ENCODE results near the gene CELSR1. TPM values are rescaled to one million over a fixed set of nuclear protein-coding genes. Genes with fewer than 3 reads are reported as not detected.
A peak's percentile ranks its signal among the peaks of the same experiment; 100 is the strongest.

Gene CELSR1
- total and polyA plus RNA-seq, 2 donors (not counting 1 experiment from before 2014, with no cell fraction given), result 30.2 to 34.8 TPM

DNA sequence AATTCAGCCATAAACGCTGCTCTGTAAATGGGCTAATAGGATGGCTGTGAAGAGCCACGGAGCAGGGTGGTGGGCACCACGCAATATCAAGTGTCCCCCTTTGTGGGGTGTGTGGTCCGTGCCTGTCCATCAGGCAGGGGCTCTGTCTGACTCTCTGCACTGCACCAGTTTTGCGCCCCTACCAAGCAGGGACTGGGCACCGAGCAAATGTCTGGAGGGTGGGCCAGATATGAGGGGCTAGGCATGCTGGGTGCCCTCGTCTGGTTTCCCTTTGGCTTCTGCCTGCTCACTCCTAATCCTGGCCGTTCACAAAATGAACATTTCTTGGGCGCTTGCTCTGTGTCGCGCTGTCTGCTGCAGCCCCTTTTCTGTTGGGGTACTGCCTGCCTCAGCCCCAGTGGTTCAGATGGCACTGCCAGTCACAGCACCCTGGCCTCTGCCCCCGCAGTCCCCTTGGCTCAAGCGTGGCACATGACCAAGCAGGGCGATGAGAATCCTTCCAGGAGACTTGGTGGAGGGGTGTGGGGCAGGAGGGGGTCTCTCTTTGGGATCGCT is 37.1 kb upstream of the CELSR1 start:
- no peak for ATAC-seq (ENCODE audit: low read depth)
- H3K4me1 ChIP-seq (ENCODE audit: control insufficient read depth in 2 of 2, insufficient read depth in 2 of 2, low read length in 2 of 2), result peaks cover 26 to 32% of the 10 kb centered on the region in 2 donors
- no peak for DNase-seq
- H3K4me3 ChIP-seq (ENCODE audit: control extremely low read depth in 1 of 5, extremely low read depth in 1 of 5, insufficient read depth in 1 of 5, low read depth in 2 of 5, low read length in 4 of 5), result no peak overlapping the region
- no peak overlapping the region for H3K9ac ChIP-seq (ENCODE audit: low read length)
- intact Hi-C loops (cut with micrococcal nuclease), result no loop called here
- Mint-ChIP-seq H3K27ac (peak overlapping the region; percentile 63), H3K27me3 (no peaks in the 10 kb centered on the region), H3K9me3 (ENCODE audit: insufficient read depth) (peaks cover 2% of the 10 kb centered on the region), H3K4me3 (peak overlapping the region; percentile 84), H3K4me1 (peaks cover 33% of the 10 kb centered on the region)
- H3K27me3 ChIP-seq (replicated peaks in 1 of 4; ENCODE audit: control extremely low read depth in 1 of 4, control insufficient read depth in 3 of 4, insufficient read depth in 4 of 4, low read length in 3 of 4), result no peaks in the 10 kb centered on the region
- POLR2A ChIA-PET, result no interaction called here
- H3K79me2 ChIP-seq (ENCODE audit: control insufficient read depth, insufficient read depth, low read length), result peaks cover 21% of the 10 kb centered on the region
- H3K9me3 ChIP-seq (ENCODE audit: control extremely low read depth in 1 of 3, control insufficient read depth in 2 of 3, insufficient read depth in 1 of 3, low read length in 2 of 3), result peaks cover 0 to 28% (median 11%) of the 10 kb centered on the region in 3 donors
- peaks cover 15% of the 10 kb centered on the region for H4K20me1 ChIP-seq (ENCODE audit: control insufficient read depth, insufficient read depth, low read length, poor library complexity, severe bottlenecking)
- WGBS (ENCODE audit: insufficient coverage), result 96% methylated on average over 15 of the region's 15 CpGs
- CTCF ChIA-PET, result interaction anchor here (2.3 kb wide), 1 partner anchor 11 kb away, joined by 11 read pairs; no protein-coding TSS in a partner anchor
- H3K36me3 ChIP-seq (replicated peaks in 1 of 2; ENCODE audit: control extremely low read depth in 1 of 2, control insufficient read depth in 1 of 2, extremely low read depth in 1 of 2, insufficient read depth in 2 of 2, low read length in 1 of 2), result no peaks in the 10 kb centered on the region
- H3K4me2 ChIP-seq (replicated peaks; ENCODE audit: low read depth, low read length, poor library complexity, severe bottlenecking), result no peak overlapping the region
- no peak overlapping the region for H3K27ac ChIP-seq (ENCODE audit: low read length in 2 of 2)
- no peak overlapping the region for H2AFZ ChIP-seq (ENCODE audit: insufficient read depth, low read depth, low read length, poor library complexity, severe bottlenecking)
- TF ChIP-seq EZH2 (IDR thresholded peaks at IDR 0.05; ENCODE audit: borderline replicate concordance, insufficient read depth, low read depth, low read length, poor library complexity, severe bottlenecking), result no peak
- TF ChIP-seq, protein P1, sequence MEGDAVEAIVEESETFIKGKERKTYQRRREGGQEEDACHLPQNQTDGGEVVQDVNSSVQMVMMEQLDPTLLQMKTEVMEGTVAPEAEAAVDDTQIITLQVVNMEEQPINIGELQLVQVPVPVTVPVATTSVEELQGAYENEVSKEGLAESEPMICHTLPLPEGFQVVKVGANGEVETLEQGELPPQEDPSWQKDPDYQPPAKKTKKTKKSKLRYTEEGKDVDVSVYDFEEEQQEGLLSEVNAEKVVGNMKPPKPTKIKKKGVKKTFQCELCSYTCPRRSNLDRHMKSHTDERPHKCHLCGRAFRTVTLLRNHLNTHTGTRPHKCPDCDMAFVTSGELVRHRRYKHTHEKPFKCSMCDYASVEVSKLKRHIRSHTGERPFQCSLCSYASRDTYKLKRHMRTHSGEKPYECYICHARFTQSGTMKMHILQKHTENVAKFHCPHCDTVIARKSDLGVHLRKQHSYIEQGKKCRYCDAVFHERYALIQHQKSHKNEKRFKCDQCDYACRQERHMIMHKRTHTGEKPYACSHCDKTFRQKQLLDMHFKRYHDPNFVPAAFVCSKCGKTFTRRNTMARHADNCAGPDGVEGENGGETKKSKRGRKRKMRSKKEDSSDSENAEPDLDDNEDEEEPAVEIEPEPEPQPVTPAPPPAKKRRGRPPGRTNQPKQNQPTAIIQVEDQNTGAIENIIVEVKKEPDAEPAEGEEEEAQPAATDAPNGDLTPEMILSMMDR (IDR thresholded peaks at IDR 0.05), result no peak

DNA sequence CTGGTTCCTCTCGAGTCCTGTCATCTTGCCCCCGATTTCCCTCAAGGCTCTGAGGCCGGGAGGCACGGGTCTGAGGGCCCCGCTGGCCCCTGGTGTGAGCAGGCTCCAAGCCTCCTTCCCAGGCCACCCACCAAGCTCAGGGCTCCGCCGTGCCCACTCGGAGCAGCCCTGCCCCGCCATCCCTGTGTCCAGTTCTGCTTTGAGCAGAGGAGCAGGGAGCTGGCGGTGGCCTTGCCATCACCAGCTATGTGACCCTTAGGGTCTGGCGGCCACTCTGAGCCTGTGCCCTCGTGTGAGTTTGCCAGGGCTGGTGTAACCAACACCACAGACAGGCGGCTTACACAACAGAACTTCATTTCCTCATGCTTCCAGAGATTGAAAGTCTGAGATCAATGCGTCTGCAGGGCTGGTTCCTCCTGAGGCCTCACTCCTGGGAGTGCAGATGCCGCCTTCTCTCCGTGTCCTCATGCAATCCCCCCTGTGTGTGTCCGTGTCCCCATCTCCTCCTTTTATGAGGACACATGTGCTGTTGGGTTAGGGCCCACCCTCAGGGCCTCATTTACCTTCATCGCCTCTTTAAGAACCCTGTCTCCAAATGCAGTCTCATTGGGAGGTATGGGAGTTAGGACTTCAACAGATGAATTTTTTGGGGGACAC is 36.5 kb upstream of the CELSR1 start:
- Histone ChIP-seq H3K9me3 (ENCODE audit: control extremely low read depth in 1 of 3, control insufficient read depth in 2 of 3, insufficient read depth in 1 of 3, low read length in 2 of 3) (peaks cover 0 to 28% (median 11%) of the 10 kb centered on the region in 3 donors), H3K79me2 (ENCODE audit: control insufficient read depth, insufficient read depth, low read length) (peaks cover 15% of the 10 kb centered on the region), H2AFZ (ENCODE audit: insufficient read depth, low read depth, low read length, poor library complexity, severe bottlenecking) (no peak overlapping the region), H3K27me3 (replicated peaks in 1 of 4; ENCODE audit: control extremely low read depth in 1 of 4, control insufficient read depth in 3 of 4, insufficient read depth in 4 of 4, low read length in 3 of 4) (no peaks in the 10 kb centered on the region), H3K9ac (ENCODE audit: low read length) (no peak overlapping the region), H3K4me2 (replicated peaks; ENCODE audit: low read depth, low read length, poor library complexity, severe bottlenecking) (no peak overlapping the region), H3K36me3 (replicated peaks in 1 of 2; ENCODE audit: control extremely low read depth in 1 of 2, control insufficient read depth in 1 of 2, extremely low read depth in 1 of 2, insufficient read depth in 2 of 2, low read length in 1 of 2) (no peaks in the 10 kb centered on the region), H3K4me1 (ENCODE audit: control insufficient read depth in 2 of 2, insufficient read depth in 2 of 2, low read length in 2 of 2) (peaks cover 26% of the 10 kb centered on the region in 2 donors), H3K27ac (ENCODE audit: low read length in 2 of 2) (no peak overlapping the region), H3K4me3 (ENCODE audit: control extremely low read depth in 1 of 5, extremely low read depth in 1 of 5, insufficient read depth in 1 of 5, low read depth in 2 of 5, low read length in 4 of 5) (no peak overlapping the region), H4K20me1 (ENCODE audit: control insufficient read depth, insufficient read depth, low read length, poor library complexity, severe bottlenecking) (peaks cover 12% of the 10 kb centered on the region)
- 94% methylated on average over 15 of the region's 18 CpGs for WGBS (ENCODE audit: insufficient coverage)
- ChIA-PET POLR2A (no interaction called here), CTCF (interaction anchor here (1.6 kb wide), 1 partner anchor 10 kb away, joined by 7 read pairs; no protein-coding TSS in a partner anchor)
- TF ChIP-seq EZH2 (IDR thresholded peaks at IDR 0.05; ENCODE audit: borderline replicate concordance, insufficient read depth, low read depth, low read length, poor library complexity, severe bottlenecking), result no peak
- TF ChIP-seq, protein P1 (IDR thresholded peaks at IDR 0.05), result no peak
- peaks cover 2% of the 10 kb centered on the region for H3K9me3 Mint-ChIP-seq (ENCODE audit: insufficient read depth)
- H3K4me1 Mint-ChIP-seq, result peaks cover 26% of the 10 kb centered on the region
- ATAC-seq (ENCODE audit: low read depth) (no peak), DNase-seq (no peak)
- peak overlapping the region; percentile 63 for H3K27ac Mint-ChIP-seq
- intact Hi-C loops (cut with micrococcal nuclease), result no loop called here
- H3K4me3 Mint-ChIP-seq, result no peak overlapping the region
- H3K27me3 Mint-ChIP-seq, result no peaks in the 10 kb centered on the region
